HG02981 (cell line): ENCODE results near the gene CFAP99.

Source experiments
- ATAC-seq: cut with Tn5 transposase; IDR thresholded peaks from one replicate; pipeline ENCODE4 v1.9.1; 2021; ENCODE audit warnings: mild to moderate bottlenecking, moderate library complexity; ENCODE audit not compliant: unreplicated experiment

CFAP99 gene

DNA sequence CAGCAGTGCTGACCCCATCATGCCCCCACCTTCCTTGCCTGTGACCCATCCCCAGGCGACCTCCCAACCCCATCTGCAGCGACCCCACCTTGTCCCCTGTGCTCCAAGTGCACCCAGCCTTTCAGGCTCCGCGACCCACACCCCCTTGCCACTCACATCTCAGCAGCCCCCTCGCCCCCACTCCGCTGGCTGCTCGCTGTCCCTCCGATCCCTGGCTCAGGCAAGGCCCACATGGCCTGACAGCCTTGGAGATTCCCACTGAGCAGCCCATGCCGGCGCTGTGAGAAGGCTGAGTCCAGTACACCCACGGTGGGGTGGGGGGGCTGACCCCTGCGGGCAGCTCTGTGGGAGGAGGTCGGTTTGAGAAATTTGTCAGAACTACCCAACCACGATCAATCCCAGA is 9.4 kb upstream of the CFAP99 start:
- ATAC-seq = no peak

DNA sequence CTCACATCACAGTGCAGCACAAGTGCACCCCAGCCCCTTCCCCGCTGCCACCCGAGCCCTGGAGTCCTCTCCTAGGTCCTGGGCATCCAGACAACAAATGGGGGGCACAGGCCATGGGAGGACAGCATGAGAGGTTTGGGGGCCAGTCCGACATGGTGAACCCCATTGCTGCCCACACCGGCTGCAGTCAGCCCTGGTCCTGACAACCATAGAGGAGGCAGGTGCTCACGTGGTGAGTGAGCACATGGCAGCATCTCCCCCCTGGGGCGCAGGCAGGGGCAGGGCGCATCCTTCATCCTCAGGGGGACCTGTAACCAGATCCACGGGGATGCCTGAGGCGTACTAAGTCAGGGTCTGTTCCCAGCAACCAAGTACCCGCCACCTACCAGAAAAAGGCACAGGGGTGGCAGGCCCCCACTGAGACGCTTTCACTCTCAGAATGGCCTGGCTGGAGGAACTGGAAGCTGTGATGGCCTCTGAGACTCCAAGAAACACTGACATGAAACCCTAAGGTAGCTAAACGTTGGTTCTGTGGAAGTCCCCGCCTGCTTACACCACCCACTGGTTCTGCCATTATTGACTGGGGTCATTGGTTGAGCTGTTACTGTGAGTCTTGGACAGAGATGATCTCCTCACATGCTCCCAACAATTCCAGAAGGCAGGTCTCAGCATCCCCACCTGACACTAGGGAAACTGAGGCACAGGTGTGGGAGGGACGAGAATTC is 6.8 kb upstream of the CFAP99 start:
- ATAC-seq = no peak

DNA sequence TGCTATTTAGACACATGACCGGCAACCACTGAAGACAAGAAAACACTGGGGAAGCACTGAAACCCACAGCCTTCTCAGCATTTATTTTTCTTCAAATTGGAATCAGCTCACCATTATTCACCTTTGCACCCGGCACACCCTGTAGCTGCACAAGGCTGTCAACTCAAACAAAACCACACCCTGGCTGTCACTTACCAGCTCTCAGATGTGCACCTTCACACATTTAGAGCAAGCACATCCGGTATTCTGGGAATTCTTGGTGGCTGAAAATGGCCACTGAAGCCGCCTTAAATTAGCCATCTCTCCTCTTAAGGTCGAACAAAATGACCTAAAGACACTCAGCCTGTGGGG is 6.2 kb upstream of the CFAP99 start:
- ATAC-seq = peak; percentile 25

DNA sequence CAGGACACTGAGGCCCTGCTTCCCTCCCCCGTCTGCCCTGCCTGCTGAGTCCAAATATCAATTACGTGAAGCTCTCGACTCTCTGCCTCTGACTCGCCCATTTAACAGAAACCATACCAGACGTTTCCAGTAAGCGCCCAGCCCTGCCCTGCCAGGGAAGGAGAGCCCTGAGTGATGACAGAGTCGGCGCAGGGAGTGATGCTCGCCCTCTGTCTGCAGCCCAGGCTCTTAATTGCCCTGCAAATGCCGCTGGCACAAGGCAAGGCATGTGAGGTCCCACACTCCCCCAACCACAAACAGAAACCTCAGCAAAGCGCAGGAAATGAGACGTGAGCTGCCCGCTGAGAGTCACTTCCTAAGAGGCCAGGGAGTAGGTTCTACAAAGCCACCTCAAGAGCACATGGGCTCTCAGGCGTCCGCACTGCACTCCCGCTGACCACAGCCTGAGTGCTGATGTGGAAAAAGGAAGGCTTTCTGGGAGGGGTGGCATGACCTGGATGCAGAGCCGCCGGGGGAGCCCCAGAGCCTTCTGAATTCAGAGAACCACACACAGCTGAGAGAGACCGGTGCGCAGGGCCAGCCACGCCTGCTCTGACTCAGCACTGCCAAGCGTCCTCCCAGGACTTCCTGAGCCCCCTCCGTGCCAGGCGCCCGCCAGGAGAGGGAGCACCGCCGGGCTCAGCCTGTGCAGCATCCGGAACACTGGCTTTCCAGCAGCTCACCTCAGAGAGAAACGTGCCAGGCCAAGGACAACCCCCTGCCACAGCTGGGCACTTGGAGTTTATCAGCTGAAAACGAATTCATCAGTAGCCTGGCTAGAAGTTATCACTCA is 5.7 kb upstream of the CFAP99 start:
- ATAC-seq = peak; percentile 46

DNA sequence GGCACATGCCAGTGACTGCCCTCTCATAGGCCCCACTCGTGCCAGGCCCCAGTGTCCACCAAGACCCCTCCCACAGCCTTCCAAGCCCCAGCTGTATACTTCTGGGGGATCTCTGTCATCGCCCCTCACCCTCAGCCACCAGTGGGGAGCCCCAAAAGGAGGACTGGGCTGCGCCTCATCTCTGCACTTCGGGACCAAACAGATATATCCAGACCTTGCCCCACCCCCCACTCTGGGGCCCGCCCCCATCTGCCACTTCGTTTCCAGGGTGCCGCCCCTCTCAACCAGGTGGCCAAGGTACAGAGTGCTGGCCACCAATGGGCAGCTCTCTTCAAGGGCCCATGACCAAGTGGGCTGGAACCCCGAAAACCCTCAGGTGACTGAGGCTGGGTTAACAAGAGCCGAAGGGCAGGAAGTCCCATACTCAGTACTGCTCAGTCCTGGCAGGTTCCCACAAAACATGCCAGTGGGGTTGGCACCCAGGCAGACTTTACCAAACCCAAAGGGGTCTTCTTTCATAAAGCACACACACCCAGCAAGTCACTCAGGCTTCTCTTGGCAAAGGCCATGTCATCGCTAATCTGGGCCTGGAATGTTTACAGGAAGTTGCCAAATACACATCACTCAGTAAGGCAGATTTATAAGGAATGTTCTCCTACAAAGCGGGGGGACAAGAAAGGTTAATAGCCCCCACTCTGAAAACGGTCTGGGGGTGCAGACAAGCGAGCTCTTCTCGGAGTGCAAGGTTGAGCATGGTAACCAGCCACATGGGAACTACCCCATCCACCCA is 4.7 kb upstream of the CFAP99 start:
- no peak for ATAC-seq

DNA sequence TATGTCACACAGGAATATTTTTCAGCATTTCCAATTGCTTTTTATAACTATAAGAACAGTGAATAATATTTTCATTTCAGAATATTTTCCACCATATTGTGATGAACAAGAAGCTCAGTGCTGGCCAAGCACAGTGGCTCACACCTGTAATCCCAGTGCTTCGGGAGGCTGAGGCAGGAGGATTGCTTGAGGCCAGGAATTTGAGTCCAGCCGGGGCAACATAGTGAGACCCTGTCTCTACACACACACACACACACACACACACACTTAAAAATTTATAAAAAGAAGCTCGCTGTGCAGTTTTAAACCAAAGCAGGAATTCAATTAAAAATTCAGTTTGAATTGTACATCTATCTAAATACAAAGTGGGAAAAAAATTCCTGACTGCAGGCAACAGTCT is 3.5 kb upstream of the CFAP99 start:
- no peak for ATAC-seq

DNA sequence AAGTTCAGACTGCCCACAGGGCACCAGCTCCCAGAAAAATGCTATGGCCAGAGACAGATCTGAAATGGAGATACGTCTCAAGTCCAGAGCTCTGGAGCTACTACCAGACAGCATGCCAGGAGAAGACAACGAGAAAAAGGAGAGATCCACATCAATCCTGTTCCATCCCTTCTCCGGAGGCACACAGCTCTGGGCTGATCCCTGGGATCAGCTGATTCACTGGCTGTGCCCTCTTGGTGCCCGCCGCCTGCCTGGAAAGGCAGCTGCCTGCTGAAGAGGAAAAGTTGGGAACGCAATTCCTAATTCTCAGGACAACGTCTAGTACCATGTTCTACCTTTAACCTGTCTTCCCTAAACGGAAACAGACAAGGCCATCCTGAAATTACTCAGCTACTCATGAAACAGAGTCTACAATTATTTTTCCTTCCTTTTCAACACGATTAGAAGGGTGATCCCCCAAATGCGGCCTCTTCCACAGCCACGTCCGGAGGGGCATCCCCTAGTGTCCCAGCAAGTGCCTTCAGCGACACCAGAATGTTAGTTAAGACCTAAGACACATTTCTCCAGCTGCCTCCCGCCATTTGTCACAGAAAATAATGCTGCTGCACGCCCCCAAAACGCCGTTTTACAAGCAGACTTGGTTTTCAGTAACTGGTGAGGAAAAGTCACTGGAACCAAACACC is 2.7 kb upstream of the CFAP99 start:
- no peak for ATAC-seq

DNA sequence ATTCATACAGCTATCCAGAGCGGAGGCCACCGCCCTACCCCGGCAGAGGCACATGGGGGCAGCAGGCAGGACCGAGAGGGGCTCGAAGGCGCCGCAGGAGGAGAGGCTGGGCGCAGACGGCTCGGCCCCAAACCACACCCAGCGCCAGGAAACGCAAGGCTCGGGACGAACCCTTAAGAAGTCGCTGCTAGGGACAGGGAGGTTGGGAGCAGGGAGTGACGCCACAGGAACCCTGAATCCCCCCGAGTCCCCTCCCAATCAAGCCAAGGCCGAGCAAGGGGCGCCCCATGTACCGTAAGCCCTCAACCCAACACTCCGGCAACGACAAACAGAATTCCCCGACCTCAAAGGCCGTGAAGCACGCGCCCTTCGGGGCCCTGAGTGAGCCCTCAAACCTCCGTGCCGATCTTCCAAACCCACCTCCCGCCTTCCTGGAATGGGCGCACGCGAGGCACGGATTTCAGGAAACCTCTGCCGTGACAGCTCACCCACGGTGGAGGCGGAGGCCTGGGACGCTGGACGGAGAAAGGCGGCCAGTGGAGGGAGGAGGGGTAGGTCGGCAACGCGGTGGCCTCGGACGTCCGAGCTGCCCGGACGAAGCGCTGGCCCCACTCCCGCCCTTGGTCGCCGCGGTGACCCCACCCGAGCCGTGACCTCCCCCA is 2.1 kb upstream of the CFAP99 start:
- no peak for ATAC-seq

DNA sequence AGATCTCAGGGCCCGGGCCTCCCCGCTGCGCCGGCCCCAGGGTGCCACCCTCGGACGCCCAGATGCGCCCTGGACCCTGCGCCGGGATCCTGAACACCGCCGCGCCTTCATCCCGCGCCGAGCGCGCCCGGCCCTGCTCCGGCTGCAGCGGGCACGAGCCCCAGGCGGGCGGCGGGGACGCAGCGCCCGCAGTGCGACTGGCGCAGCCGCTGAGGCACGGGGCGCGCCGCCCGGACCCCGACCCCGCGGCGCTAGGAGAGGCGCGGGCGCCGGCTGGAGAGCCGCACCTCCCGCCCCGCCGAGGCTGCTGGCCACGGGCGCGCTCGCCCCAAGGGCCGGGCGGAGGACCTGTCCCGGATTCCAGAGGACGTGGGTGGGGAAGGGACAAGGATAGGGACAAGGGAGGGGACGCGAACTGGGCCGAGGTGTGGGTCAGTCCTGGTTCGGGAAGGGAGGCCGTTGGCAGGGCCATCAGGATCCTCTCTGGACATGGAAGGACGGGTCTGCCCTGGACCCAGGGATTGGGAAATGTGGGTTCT is 1.5 kb upstream of the CFAP99 start:
- no peak for ATAC-seq

DNA sequence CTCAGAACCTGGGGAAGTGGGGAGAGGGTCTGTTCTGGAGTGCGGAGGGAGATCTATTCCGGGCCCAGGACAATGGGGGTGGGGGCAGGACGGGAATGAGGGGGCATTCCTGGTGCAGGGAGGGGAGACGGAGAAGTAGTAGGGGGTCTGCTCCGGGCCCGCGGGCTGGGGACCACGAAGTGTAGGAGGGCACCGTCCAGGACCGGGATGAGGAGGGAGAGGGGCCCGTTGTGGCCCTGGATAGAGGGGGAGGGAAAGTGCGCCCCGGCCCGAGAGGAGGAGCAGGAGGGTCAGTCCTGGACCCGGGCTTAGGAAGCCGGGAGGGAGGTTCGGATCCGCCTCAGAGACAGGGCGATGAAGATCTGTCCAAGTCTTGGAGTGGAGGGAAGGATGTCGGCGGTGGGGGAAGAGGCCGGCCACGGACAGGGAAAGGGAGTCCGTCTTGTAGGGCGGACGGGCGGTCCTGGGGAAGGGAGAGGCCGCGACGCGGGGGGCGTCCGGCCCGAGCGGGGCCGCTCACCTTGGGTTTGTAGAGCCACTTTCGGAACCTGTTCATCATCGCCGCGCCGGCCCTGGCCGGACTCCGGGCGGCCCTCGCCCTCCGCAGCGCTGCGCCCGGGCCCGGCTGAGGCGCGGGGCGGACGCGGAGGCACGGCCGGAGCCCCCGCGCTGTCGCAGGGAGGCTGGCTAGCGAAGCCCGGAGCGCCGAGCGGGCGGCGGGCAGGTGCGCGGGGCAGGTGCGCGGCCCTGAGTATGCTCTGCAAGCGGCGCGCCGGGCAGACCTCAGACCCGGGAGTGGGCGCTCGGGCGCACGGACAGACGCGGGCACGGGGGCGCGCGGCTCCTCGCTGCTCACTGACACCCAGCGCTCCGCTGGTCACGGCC is 748 bp upstream of the CFAP99 start, which contains the start of gene ZFYVE28:
Gene ZFYVE28, minus strand, starts transcription at position 881 of the 885 bp plus-strand sequence. Its CDS starts 322 bp downstream, at position 559.
- ATAC-seq = peak; percentile 34

DNA sequence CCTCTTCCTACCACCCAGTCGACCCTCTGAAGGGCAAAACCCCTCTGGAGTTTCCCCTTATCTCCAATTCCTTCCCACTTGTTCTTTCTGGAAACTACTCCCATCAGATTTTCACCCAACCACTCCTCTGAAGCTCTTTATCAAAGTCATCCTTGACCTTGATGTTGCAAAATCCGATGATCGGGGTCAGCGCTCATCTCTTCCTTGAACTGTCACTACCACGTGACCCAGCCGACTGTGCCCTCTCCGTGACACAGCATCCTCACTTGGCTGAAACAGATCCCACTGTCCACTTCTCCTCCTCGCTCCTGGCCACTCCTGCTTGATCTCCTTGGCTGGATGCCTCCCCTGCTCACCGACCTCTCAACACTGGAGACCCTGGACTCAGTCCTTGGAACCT is 1.1 kb downstream of the CFAP99 start:
- no peak for ATAC-seq

DNA sequence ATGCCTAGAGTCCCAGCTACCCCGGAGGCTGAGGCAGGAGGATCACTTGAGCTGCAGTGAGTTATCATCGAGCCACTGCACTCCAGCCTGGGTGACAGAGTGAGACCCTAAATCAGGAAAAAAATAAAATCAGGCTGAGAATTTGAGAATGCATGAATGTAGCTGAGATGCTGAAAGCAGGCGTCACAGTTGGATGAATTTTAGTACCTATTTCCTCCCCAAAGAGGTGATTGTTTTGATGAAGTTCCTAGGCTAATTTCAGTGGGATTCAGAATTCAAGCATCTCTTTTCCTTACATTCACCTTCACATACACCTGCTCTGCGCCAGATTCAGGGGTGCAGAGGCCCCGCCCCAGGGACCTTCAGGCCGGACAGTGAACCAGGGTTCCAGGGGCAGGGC is 3.2 kb downstream of the CFAP99 start:
- no peak for ATAC-seq

DNA sequence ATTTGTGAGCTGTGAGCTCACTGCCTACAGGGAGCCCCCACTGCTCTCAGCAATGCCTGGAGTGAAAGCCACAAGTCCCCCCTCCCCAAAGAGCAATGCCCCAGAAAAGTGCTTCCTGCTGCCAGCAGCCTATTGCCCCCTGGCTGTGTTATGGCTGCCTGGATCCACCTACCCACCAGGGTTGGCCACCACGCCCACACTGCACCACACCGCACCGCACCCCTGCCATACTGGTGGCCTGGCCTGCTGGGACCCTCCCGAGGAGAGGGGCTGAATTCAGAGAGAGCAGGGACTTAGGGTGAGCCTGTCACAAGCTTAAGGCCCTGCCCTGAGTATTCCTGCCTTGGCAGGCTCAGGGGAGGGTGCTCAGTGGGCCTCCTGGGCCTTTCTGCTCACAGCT is 4.3 kb downstream of the CFAP99 start:
- ATAC-seq = no peak

DNA sequence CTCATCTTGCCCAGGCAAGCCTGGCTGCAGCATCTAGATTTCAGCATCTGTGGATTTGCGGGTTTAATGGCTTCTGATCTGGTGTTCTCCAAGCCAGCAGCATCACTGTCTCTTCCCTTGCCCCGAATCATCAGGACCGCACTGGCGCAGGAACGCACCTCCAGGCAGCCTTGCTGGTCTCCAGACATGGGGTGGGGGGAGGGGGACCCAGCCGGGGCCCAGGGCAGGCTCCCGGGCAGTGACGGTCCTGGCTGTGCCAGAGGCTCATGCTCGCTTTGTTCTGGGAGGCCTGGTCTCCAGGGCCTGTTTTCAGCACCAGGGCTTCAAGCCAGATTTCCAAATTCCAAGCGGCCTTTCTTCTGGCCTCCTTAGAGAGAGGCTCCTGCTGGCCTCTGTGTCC is 4.9 kb downstream of the CFAP99 start:
- no peak for ATAC-seq

DNA sequence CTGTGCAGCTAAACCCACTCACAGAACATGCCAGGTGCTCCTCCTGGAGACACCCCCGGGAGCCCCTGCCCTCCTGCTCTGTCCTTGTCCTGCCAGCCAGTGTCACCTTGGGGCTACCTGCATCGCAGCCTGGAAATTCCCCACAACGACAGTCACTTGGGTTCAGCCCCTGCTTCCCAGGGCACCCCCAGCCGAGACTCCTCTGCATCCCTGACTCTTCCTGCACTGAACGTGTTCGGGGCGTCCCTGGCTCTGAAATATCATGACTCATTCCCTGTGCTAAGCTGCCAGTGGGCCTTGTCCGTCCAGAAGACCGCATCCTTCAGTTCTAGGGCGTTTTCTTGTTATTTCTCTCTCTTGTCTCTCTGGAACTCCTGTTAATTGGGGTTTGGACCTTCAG is 5.8 kb downstream of the CFAP99 start:
- ATAC-seq = no peak

DNA sequence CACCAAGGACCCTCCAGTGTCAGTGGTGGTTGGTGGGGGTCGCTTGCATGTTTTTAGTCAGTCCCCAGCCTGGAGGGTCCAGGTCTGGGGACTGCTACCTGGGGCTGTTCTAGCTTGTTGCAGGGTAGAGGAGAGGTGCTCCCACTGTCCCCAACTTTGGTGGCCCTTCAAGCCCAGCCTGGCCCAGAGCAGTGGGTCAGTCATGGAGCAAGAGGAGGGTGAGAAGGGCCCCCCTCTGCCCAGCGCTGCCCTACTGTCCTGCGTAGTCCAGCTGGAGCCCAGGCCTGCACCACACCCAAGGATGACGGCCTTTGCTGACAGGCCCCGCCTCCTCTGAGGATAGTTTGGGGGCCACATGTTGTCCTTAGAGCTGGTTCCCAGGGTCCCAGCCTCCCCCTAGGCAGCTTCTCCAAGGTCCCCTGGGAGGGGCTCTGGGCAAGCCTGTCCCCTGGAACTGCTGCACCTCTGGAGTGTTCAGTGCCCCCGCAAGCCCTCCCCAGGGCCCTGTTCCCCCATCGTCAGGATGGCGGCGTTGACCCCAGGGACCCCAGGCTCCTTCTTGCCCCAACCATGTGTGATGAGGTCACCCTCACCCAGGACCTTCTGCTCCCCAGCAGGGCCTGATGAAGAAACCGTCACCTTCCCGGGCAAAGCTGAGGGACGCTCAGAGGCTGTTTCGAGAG is 6.8 kb downstream of the CFAP99 start:
- no peak for ATAC-seq

DNA sequence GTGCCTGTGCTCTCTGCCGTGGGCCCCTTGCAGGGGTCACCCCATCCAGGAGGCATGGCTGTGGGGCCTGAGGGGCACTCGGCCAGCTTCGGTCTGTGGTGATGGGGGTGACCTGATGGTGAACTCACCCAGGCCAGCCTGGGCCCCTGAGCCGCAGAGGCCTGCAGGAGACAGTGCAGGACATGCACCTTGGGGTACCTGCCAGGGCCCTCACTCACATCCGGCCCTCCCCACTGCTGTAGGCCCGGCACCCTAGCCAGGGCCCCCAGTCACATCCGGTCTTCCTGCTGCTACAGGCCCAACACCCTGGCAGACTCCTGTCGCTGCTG is 7.3 kb downstream of the CFAP99 start:
- no peak for ATAC-seq

DNA sequence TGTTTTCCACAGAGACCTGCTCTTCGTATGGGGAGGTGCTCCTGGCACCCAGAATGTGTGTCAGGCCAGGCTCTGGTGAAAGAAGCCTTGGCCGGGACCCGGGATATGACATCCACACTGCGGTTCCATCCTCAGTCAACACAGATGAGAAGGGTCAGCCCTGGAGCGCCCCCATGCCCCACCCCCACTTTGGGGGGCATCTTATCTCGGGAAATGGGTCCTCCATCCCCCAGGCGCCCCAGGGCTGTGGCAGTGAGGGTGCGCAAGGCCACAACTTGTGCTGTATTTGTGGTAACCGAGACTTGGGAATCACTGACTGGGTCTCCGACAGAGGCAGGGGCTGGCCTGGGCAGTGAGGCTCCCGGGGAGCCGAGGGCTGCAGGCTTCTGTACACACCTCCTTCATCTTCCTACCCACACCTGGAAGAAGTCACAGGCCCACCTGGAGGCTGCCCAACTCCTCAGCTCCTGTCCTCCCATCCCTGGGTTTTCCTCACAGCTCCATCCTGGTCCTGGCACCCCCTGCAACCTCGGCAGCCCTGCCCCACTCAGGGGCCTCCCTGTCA is 8.0 kb downstream of the CFAP99 start:
- ATAC-seq = no peak
